KOPT-K1 (cell line): Measurements from ENCODE around the gene CDH11.

Experiments
- H3K27ac ChIP-seq: fragments of 200-600 bp; sonication (generic); 2 replicates; pipeline ENCODE4 v1.5.1; 2016; ENCODE audit warnings: antibody characterized with exemption, mild to moderate bottlenecking, low read depth, low read length; ENCODE audit not compliant: poor library complexity, severe bottlenecking
- H3K36me3 ChIP-seq: fragments of 200-600 bp; sonication (generic); 2 replicates; pipeline ENCODE4 v1.5.1; 2017; ENCODE audit warnings: antibody characterized with exemption, mild to moderate bottlenecking, low read length, moderate library complexity; ENCODE audit not compliant: insufficient read depth
- H3K9me3 ChIP-seq: fragments of 200-600 bp; sonication (generic); 2 replicates; pipeline ENCODE4 v1.5.1; 2017; ENCODE audit warnings: antibody characterized with exemption, low read length, mild to moderate bottlenecking; ENCODE audit not compliant: insufficient read depth, poor library complexity, severe bottlenecking

The CDH11 gene

GRCh38 chr16:64974381-64974780, 147.5 kb downstream of the CDH11 start:
- H3K27ac ChIP-seq: no peak overlapping the region
- H3K36me3 ChIP-seq: no peaks in the 10 kb centered on the region

GRCh38 chr16:64973171-64973570, 148.7 kb downstream of the CDH11 start:
- Histone ChIP-seq H3K27ac (no peak overlapping the region), H3K9me3 (no peaks in the 10 kb centered on the region), H3K36me3 (no peaks in the 10 kb centered on the region)

More at GRCh38 chr16:64974381-64974780, 147.5 kb downstream of the CDH11 start:
- no peaks in the 10 kb centered on the region for H3K9me3 ChIP-seq

GRCh38 chr16:64971171-64971570, 150.7 kb downstream of the CDH11 start:
- H3K27ac ChIP-seq: no peak overlapping the region
- H3K9me3 ChIP-seq: no peaks in the 10 kb centered on the region
- no peaks in the 10 kb centered on the region for H3K36me3 ChIP-seq

- Histone ChIP-seq H3K9me3 (no peaks in the 10 kb centered on the region), H3K36me3 (no peaks in the 10 kb centered on the region), H3K27ac (no peak overlapping the region)
Measured at GRCh38 chr16:64969221-64969620, 152.6 kb downstream of the CDH11 start.

GRCh38 chr16:64968539-64968938, 153.3 kb downstream of the CDH11 start:
- Histone ChIP-seq H3K27ac (no peak overlapping the region), H3K9me3 (no peaks in the 10 kb centered on the region), H3K36me3 (no peaks in the 10 kb centered on the region)

GRCh38 chr16:64964126-64964540, 157.7 kb downstream of the CDH11 start:
- Histone ChIP-seq H3K27ac (no peak overlapping the region), H3K36me3 (no peaks in the 10 kb centered on the region), H3K9me3 (no peaks in the 10 kb centered on the region)

- Histone ChIP-seq H3K36me3 (no peaks in the 10 kb centered on the region), H3K9me3 (no peaks in the 10 kb centered on the region), H3K27ac (no peak overlapping the region)
Measured at GRCh38 chr16:64962786-64963185, 159.1 kb downstream of the CDH11 start.

- H3K27ac ChIP-seq: no peak overlapping the region
- no peaks in the 10 kb centered on the region for H3K36me3 ChIP-seq
- H3K9me3 ChIP-seq: no peaks in the 10 kb centered on the region
Measured at GRCh38 chr16:64957246-64957645, 164.6 kb downstream of the CDH11 start.

- Histone ChIP-seq H3K9me3 (no peaks in the 10 kb centered on the region), H3K27ac (no peak overlapping the region), H3K36me3 (no peaks in the 10 kb centered on the region)
Measured at GRCh38 chr16:64952177-64952576, 169.7 kb downstream of the CDH11 start.

GRCh38 chr16:64951193-64951592, 170.7 kb downstream of the CDH11 start:
- Histone ChIP-seq H3K27ac (no peak overlapping the region), H3K36me3 (no peaks in the 10 kb centered on the region), H3K9me3 (no peaks in the 10 kb centered on the region)

GRCh38 chr16:64950731-64951130, 171.1 kb downstream of the CDH11 start:
- no peak overlapping the region for H3K27ac ChIP-seq
- no peaks in the 10 kb centered on the region for H3K36me3 ChIP-seq
- H3K9me3 ChIP-seq: no peaks in the 10 kb centered on the region

GRCh38 chr16:64950262-64950661, 171.6 kb downstream of the CDH11 start:
- H3K9me3 ChIP-seq: no peaks in the 10 kb centered on the region
- H3K36me3 ChIP-seq: no peaks in the 10 kb centered on the region
- no peak overlapping the region for H3K27ac ChIP-seq

- Histone ChIP-seq H3K27ac (no peak overlapping the region), H3K36me3 (no peaks in the 10 kb centered on the region)
Measured at GRCh38 chr16:64948056-64948455, 173.8 kb downstream of the CDH11 start.

GRCh38 chr16:64947651-64948050, 174.2 kb downstream of the CDH11 start:
- Histone ChIP-seq H3K36me3 (no peaks in the 10 kb centered on the region), H3K27ac (no peak overlapping the region), H3K9me3 (no peaks in the 10 kb centered on the region)

More at GRCh38 chr16:64948056-64948455, 173.8 kb downstream of the CDH11 start:
- H3K9me3 ChIP-seq: no peaks in the 10 kb centered on the region

- Histone ChIP-seq H3K36me3 (no peaks in the 10 kb centered on the region), H3K9me3 (no peaks in the 10 kb centered on the region), H3K27ac (no peak overlapping the region)
Measured at GRCh38 chr16:64933885-64934284, 188.0 kb downstream of the CDH11 start.

GRCh38 chr16:64926476-64926875, 195.4 kb downstream of the CDH11 start:
- H3K36me3 ChIP-seq: no peaks in the 10 kb centered on the region
- peaks cover 11% of the 10 kb centered on the region for H3K9me3 ChIP-seq
- no peak overlapping the region for H3K27ac ChIP-seq

GRCh38 chr16:64925166-64925565, 196.7 kb downstream of the CDH11 start:
- Histone ChIP-seq H3K36me3 (no peaks in the 10 kb centered on the region), H3K27ac (no peak overlapping the region), H3K9me3 (peaks cover 11% of the 10 kb centered on the region)
